ENCODE results near the gene DAP3. TPM values are rescaled to one million over a fixed set of nuclear protein-coding genes. Genes with fewer than 3 reads are reported as not detected.

The DAP3 gene
- total and polyA plus RNA-seq, 2 donors (not counting 1 experiment from before 2014, with no cell fraction given), result 84.7 to 107 TPM

DNA sequence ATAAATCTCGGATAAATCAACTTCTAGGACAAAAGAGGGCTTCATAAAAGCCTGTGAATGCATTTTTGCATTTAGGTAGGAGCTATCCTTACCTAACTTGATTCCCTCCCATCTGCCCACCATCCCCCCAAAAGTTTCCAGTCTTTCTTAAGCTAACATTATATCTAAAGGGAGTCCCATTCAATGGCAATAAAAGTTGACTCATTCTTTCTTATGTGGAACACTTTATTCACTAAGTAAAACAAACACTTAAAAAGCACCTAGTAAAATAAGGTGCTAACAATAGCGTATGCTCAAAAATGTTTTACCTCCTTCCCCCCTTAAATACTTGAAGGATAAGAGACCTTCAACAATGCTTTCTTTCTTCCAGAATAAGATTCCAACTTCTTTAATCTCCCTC is 84.3 kb downstream of the DAP3 start:
- peaks cover 24 to 72% of the 10 kb centered on the region in 2 experiments for H3K36me3 ChIP-seq (replicated peaks in 1 of 2; ENCODE audit: control extremely low read depth in 1 of 2, control insufficient read depth in 1 of 2, extremely low read depth in 1 of 2, insufficient read depth in 2 of 2, low read length in 1 of 2)
- POLR2A ChIA-PET, result no interaction called here
- CTCF ChIA-PET, result no interaction called here

DNA sequence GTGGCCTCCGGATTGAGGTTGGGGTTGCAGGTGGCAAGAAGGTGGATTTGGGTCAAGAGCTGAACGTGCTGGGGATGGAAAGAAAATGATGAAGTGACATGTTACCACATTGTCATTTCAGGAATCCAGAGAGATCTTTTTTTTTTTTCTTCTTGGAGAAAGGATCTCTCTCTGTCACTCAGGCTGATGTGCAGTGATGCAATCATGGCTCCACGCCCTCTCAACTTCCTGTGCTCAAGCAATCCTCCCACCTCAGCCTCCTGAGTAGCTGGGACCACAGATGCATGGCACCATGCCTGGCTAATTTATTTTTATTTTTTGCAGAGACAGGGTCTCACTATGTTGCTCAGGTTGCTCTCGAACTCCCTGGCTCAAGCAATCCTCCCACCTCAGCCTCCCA is 87.5 kb downstream of the DAP3 start:
- DNase-seq (no peak), ATAC-seq (ENCODE audit: low read depth) (no peak)
- Mint-ChIP-seq H3K4me1 (peaks cover 7% of the 10 kb centered on the region), H3K4me3 (no peak overlapping the region), H3K27me3 (no peaks in the 10 kb centered on the region), H3K27ac (no peak overlapping the region), H3K9me3 (ENCODE audit: insufficient read depth) (no peaks in the 10 kb centered on the region)
- WGBS (ENCODE audit: insufficient coverage), result 100% methylated on average over 2 of the region's 4 CpGs
- Histone ChIP-seq H3K36me3 (replicated peaks in 1 of 2; ENCODE audit: control extremely low read depth in 1 of 2, control insufficient read depth in 1 of 2, extremely low read depth in 1 of 2, insufficient read depth in 2 of 2, low read length in 1 of 2) (peaks cover 17 to 52% of the 10 kb centered on the region in 2 experiments), H3K4me3 (ENCODE audit: control extremely low read depth in 1 of 5, extremely low read depth in 1 of 5, insufficient read depth in 1 of 5, low read depth in 2 of 5, low read length in 4 of 5) (no peak overlapping the region), H3K79me2 (ENCODE audit: control insufficient read depth, insufficient read depth, low read length) (no peaks in the 10 kb centered on the region), H2AFZ (ENCODE audit: insufficient read depth, low read depth, low read length, poor library complexity, severe bottlenecking) (no peak overlapping the region), H3K9ac (ENCODE audit: low read length) (no peak overlapping the region), H4K20me1 (ENCODE audit: control insufficient read depth, insufficient read depth, low read length, poor library complexity, severe bottlenecking) (no peaks in the 10 kb centered on the region), H3K9me3 (ENCODE audit: control extremely low read depth in 1 of 3, control insufficient read depth in 2 of 3, insufficient read depth in 1 of 3, low read length in 2 of 3) (no peaks in the 10 kb centered on the region), H3K4me1 (ENCODE audit: control insufficient read depth in 2 of 2, insufficient read depth in 2 of 2, low read length in 2 of 2) (no peaks in the 10 kb centered on the region), H3K4me2 (replicated peaks; ENCODE audit: low read depth, low read length, poor library complexity, severe bottlenecking) (no peak overlapping the region), H3K27me3 (replicated peaks in 1 of 4; ENCODE audit: control extremely low read depth in 1 of 4, control insufficient read depth in 3 of 4, insufficient read depth in 4 of 4, low read length in 3 of 4) (no peaks in the 10 kb centered on the region), H3K27ac (ENCODE audit: low read length in 2 of 2) (no peak overlapping the region)
- intact Hi-C loops (cut with micrococcal nuclease), result no loop called here
- POLR2A ChIA-PET, result no interaction called here
- CTCF ChIA-PET, result interaction anchor here (0.7 kb wide), 1 partner anchor 669 kb away, joined by 3 read pairs; no protein-coding TSS in a partner anchor
- TF ChIP-seq, protein P1, sequence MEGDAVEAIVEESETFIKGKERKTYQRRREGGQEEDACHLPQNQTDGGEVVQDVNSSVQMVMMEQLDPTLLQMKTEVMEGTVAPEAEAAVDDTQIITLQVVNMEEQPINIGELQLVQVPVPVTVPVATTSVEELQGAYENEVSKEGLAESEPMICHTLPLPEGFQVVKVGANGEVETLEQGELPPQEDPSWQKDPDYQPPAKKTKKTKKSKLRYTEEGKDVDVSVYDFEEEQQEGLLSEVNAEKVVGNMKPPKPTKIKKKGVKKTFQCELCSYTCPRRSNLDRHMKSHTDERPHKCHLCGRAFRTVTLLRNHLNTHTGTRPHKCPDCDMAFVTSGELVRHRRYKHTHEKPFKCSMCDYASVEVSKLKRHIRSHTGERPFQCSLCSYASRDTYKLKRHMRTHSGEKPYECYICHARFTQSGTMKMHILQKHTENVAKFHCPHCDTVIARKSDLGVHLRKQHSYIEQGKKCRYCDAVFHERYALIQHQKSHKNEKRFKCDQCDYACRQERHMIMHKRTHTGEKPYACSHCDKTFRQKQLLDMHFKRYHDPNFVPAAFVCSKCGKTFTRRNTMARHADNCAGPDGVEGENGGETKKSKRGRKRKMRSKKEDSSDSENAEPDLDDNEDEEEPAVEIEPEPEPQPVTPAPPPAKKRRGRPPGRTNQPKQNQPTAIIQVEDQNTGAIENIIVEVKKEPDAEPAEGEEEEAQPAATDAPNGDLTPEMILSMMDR (IDR thresholded peaks at IDR 0.05), result no peak
- no peak for TF ChIP-seq EZH2 (IDR thresholded peaks at IDR 0.05; ENCODE audit: borderline replicate concordance, insufficient read depth, low read depth, low read length, poor library complexity, severe bottlenecking)

More for the DNA sequence above, 84.3 kb downstream of the DAP3 start:
- Histone ChIP-seq H3K4me3 (ENCODE audit: control extremely low read depth in 1 of 5, extremely low read depth in 1 of 5, insufficient read depth in 1 of 5, low read depth in 2 of 5, low read length in 4 of 5) (no peak overlapping the region), H3K9me3 (ENCODE audit: control extremely low read depth in 1 of 3, control insufficient read depth in 2 of 3, insufficient read depth in 1 of 3, low read length in 2 of 3) (no peaks in the 10 kb centered on the region), H4K20me1 (ENCODE audit: control insufficient read depth, insufficient read depth, low read length, poor library complexity, severe bottlenecking) (no peaks in the 10 kb centered on the region), H3K4me2 (replicated peaks; ENCODE audit: low read depth, low read length, poor library complexity, severe bottlenecking) (no peak overlapping the region), H2AFZ (ENCODE audit: insufficient read depth, low read depth, low read length, poor library complexity, severe bottlenecking) (no peak overlapping the region), H3K79me2 (ENCODE audit: control insufficient read depth, insufficient read depth, low read length) (no peaks in the 10 kb centered on the region), H3K27ac (ENCODE audit: low read length in 2 of 2) (no peak overlapping the region), H3K4me1 (ENCODE audit: control insufficient read depth in 2 of 2, insufficient read depth in 2 of 2, low read length in 2 of 2) (no peaks in the 10 kb centered on the region), H3K9ac (ENCODE audit: low read length) (no peak overlapping the region), H3K27me3 (replicated peaks in 1 of 4; ENCODE audit: control extremely low read depth in 1 of 4, control insufficient read depth in 3 of 4, insufficient read depth in 4 of 4, low read length in 3 of 4) (no peaks in the 10 kb centered on the region)
- Mint-ChIP-seq H3K4me3 (no peak overlapping the region), H3K27me3 (no peaks in the 10 kb centered on the region), H3K9me3 (ENCODE audit: insufficient read depth) (no peaks in the 10 kb centered on the region), H3K27ac (no peak overlapping the region), H3K4me1 (peaks cover 7% of the 10 kb centered on the region)
- DNase-seq (no peak), ATAC-seq (ENCODE audit: low read depth) (no peak)
- 100% methylated on average over 1 of the region's 2 CpGs for WGBS (ENCODE audit: insufficient coverage)
- intact Hi-C loops (cut with micrococcal nuclease), result no loop called here
- TF ChIP-seq EZH2 (IDR thresholded peaks at IDR 0.05; ENCODE audit: borderline replicate concordance, insufficient read depth, low read depth, low read length, poor library complexity, severe bottlenecking), result no peak
- TF ChIP-seq, protein P1 (IDR thresholded peaks at IDR 0.05), result no peak
